ENCODE results near the gene IL17RB.

DNA sequence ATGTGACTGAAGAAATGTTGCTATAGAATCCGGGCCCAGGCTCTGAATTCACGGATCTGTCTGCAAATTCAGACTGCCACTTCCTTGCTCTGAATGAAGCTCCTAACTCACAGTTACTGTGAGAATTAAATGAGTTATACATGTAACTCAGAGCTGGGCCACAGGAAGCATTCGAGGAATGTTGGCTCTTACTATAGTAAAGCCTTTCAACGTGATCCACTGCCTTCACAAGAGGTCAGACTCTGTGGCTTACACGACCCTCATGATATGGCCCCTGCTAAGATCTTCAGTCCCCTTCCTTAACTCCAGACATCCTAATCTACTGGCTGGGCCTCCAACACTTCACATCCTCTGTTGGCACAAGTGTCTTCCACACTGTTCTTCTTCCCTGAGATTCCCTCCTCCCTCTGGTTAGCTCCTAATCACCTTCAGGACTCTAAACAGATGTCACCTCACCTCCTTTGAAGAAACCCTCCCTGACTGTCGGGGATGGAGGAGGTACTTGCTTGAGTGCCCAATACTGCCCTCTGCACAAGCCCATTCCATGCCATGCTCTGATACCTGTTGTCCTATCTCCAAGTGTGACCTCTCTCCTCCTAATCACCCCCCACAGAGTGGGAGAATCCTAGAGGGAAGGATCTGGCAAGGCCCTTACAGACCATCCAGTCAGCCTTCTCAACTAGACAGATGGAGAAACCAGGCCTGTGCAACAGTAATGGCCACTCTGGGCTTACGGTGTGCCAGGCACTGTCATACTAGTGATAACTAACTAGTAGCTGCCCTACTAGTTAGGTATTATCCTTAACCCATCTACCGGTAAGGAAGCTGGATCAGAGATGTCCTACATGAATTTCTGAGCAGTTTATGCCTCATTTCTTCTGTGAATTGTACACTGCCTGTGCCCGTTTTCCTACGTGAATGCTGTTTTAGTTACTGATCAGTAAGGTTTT is 34.3 kb downstream of the IL17RB start:
- TF ChIP-seq, protein P1, sequence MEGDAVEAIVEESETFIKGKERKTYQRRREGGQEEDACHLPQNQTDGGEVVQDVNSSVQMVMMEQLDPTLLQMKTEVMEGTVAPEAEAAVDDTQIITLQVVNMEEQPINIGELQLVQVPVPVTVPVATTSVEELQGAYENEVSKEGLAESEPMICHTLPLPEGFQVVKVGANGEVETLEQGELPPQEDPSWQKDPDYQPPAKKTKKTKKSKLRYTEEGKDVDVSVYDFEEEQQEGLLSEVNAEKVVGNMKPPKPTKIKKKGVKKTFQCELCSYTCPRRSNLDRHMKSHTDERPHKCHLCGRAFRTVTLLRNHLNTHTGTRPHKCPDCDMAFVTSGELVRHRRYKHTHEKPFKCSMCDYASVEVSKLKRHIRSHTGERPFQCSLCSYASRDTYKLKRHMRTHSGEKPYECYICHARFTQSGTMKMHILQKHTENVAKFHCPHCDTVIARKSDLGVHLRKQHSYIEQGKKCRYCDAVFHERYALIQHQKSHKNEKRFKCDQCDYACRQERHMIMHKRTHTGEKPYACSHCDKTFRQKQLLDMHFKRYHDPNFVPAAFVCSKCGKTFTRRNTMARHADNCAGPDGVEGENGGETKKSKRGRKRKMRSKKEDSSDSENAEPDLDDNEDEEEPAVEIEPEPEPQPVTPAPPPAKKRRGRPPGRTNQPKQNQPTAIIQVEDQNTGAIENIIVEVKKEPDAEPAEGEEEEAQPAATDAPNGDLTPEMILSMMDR (IDR thresholded peaks at IDR 0.05; ENCODE audit: low read depth, low read length, poor library complexity, severe bottlenecking), result no peak
- no peak for TF ChIP-seq EZH2phosphoT487 (IDR thresholded peaks at IDR 0.05; ENCODE audit: borderline replicate concordance, low read length)

Measured in DOHH2 (cell line).